SKM-1 treated with dmso at 0.1 percent for 144 hours (cell line): ENCODE data around the gene PEAK1.
A peak's percentile ranks its signal among the peaks of the same experiment; 100 is the strongest.

Experiments
- DNase-seq: peaks from one replicate; lab custom pipeline; 2025; ENCODE audit not compliant: unreplicated experiment; lab: John Stamatoyannopoulos, UW

PEAK1 gene

GRCh38 chr15:77098572-77098971, 321.3 kb downstream of the PEAK1 start:
- no peak for DNase-seq

GRCh38 chr15:77097921-77098320, 322.0 kb downstream of the PEAK1 start:
- no peak for DNase-seq

DNA sequence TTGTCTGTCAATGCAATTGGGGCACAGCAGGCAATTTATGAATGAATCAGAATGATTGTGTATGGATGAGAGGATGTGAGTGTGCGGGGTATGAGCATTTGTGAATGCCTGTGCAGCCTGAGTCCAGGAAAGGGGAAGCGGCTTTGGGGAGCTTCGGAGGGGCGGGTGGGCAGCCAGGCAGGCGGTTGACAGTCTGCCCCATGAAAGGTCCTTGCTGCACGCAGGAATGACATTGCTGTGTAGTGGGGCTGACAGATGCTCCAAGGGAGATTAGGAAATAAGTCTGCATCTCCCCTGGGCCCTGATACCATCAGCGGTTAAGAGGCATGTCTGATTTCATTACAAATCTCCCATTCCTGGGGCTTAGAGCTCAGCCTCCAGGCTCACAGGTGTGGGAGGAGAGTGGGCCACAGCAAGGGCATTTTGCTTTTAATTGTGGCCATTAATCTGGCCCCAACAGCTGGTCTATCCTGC, 322.6 kb downstream of the PEAK1 start:
- no peak for DNase-seq

GRCh38 chr15:77096541-77096940, 323.4 kb downstream of the PEAK1 start:
- no peak for DNase-seq

DNA sequence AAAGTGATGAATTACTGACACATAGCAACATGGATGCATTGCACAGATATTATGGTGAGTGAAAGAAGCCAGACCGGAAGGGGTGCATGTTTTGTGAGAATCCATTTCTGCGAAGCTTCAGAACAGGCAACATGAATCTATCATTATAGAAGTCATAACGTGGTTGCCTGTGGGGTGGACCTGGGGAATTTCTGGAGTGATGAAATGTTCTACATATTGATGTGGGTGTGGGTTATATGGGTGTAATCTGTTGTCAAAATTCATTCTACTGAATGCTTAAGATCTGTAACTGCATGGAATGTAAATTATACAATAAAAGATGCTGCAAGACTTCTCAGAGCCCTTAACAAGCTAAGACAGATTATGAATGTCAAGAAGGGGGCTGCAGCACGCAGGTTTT, 323.8 kb downstream of the PEAK1 start:
- DNase-seq: no peak

GRCh38 chr15:77094397-77095030, 325.4 kb downstream of the PEAK1 start:
- DNase-seq: no peak

- no peak for DNase-seq
These were observed 326.5 kb downstream of the PEAK1 start for GRCh38 chr15:77093436-77093835.

- no peak for DNase-seq
These were observed 328.8 kb downstream of the PEAK1 start for GRCh38 chr15:77091097-77091496.

- no peak for DNase-seq
These were observed 332.7 kb downstream of the PEAK1 start for GRCh38 chr15:77087213-77087612.

DNA sequence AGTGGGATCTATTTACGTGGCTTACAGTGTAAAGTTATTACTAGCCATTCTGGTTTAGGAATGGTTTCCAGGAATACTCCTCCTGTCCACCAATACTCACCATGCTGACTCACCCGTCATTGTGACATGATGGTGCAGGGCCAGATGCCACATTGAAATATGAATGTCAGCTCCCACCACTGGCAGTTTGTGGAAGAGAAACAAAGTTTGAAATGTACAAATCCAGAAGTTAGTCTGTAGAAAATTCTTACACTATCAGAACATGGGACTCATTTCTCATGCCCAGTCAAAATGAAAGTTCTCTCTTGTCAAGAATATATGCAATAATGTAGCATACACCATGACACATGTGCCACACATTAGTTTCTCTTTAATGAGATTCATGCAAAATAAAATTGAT, 334.6 kb downstream of the PEAK1 start:
- DNase-seq: no peak

DNA sequence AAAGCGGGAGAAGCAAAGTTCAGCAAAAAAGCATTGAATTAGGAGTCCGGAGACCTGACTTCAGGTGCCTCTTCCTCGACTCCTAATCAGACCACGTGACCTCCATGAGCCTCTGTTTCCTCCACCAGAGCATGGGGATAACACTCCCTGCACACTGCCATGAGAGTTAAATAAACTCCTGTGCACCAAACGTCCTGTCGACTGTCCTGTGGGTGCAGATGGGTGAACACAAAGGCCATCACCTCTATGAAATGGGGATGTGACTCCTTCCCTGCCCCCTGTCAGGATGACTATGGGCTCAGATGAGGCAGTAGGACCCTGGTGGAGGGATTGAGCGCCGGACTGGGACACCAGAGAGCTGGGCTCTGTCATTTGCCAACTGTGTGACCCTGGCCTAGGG, 335.5 kb downstream of the PEAK1 start:
- no peak for DNase-seq

DNA sequence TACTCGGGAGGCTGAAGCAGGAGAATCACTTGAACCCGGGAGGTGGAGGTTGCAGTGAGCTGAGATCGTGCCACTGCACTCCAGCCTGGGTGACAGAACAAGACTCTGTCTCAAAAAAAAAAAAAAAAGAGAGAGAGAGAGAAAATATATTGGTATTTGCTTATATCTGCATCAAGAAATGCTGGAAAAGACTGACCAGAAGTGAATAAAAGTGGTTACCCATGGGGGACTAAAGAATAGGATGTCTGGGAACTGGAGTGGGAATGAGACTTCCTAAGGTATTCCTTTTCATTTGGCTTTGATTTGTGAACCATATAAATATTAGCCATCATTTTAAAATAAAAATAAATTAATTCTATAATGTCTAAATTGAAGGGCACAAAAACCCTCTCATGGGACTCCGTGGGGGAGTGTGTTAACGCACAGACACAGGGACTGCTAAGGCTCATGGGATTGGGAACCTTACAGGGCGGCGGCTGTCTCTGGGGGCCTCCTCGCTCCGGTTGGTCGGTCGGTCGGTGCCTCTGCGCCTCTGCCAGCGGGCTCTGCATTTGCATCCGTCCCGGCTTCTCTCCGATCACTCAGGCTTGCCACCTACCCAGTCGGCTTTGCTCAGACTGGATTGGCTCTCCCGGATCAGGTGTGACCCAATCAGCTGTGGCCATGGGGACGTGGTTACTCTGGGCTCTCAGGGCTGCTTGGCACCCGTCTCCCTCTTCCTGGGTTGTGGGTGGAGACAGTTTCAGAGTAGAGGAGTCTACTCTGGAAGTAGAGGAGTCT, 336.3 kb downstream of the PEAK1 start:
- no peak for DNase-seq

DNA sequence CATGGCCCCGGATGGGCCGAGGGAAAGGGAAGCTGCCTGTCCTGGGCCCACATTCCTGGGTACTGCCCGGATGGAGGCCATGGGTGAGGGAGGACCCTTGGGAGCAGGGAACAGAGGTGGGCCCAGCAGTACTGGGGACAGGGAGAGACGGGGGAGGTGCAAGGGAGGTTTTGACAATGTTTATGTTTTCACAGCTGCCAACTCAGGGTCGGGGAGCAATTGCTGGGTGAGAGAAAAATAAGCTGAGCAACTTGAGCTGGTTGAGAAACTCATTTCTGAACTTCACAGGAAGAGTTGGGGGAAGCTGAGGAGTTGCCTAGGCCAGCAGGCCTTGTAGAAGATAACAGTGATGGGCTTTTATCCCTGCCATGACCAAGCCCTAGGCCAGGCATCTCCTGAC, 337.9 kb downstream of the PEAK1 start:
- no peak for DNase-seq

DNA sequence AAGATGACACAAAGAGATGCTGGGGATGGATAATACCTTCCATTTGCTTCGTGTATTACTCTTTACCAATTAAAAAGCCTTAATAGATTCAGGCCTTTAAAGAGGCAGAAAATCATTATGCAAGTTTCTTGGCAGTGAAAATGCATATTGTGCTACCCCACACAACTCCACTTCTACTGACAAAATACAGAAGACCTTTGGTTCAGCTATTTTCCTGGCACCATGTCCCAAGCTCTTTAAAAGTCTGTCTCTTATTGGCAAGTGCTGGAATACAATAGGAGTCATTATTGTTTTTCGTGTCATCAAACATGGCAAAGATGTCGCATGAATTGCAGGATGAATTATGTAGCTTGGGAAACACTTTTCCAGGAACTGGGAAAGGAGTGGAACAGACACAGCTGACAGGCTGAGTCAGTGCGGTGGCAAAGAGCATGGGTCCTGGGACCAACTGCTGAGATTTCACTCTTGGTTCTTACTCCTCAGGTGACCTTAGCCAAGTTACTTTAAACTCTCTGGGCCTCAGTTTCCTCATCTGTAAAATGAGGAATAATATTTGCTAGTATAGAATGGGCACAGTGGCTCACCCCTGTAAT, 343.5 kb downstream of the PEAK1 start:
- no peak for DNase-seq

- no peak for DNase-seq
These were observed 344.4 kb downstream of the PEAK1 start for GRCh38 chr15:77075528-77075927.

GRCh38 chr15:77074350-77074749, 345.6 kb downstream of the PEAK1 start:
- no peak for DNase-seq

DNA sequence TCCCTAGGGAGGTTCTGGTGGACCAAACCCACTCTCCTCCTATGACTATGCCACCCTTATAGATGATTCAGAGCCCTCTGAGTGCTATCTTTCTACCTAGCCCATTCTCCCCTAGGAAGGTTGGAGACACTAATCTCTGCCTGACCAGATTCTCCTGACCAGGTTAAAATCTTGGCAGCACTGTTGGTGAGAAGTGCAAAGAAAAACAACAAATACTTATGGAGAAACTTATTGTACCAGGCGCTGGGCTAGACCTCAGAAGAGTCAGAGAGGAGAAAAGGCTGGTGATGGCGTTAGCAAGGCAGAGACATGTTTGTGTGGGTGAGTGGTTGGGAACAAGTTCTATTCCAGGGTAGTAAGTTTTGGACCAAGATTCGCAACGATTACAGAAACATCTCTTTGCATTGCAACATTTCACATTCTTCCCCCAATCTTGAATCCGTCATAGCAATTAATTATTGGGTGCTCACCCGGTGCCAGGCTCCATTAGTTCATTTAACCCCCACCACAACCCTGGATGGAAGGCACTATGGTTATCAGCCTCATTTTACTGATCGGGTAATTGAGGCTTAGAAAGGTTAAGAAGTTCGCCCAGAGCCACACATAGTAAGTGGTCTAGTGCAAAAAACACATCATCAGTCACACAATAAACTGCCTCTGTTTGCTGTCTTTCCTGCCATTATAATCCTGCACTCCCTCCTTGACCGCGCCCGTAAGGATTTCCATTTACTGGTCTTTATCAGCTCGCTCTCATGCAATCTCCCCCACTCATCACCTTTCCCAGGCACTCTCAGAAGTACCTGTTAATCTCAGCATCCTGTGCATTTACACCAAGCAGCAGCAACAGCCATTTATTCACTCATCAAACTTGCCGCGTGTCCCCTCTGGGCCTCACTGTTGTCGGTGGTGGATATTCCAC, 348.3 kb downstream of the PEAK1 start:
- no peak for DNase-seq

DNA sequence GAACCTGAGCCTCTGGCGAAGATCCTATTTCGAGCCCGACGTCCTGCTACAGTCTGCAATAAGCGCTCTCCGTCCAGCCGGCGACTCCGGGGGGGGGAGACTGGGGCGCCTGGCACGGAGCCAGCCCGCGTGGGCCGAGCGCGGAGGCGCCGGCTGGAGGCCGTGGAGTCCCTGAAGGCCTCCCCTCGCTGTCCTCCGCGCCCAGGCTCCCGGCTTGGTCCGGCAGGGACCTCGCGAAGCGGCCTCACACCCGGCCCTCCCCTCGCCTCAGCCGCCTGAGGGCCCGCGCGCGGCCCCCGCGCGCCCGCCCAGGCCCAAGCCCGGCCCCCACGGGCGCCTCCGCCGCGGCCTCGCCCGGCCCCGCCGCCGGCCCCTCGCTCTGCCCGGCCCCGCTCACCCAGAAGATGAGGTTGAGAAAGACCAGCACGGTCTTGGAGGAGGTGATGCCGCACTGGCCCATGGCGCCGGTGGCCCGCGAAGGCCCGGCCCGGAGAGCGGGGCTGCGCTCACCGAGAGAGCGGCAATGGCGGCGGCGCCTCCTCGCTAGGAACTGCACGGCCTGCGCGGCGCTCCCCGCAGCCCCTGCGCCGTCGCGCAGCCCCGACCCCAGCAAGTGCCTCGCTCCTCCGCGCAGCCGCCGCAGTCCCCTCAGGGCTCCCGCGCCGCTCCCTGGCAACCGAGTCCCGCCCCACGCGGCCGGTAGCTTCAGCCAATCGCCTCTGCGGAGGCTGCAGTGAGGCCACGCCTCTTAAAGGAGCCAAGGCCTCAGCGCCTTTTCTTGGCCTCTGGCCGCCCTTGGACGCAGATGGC, 349.2 kb downstream of the PEAK1 start, which contains the start of gene TSPAN3:
TSPAN3 (minus strand) TSS at position 615 of the 810 bp plus-strand sequence; CDS start at position 460, 155 bp downstream.
- peak; percentile 88 for DNase-seq

DNA sequence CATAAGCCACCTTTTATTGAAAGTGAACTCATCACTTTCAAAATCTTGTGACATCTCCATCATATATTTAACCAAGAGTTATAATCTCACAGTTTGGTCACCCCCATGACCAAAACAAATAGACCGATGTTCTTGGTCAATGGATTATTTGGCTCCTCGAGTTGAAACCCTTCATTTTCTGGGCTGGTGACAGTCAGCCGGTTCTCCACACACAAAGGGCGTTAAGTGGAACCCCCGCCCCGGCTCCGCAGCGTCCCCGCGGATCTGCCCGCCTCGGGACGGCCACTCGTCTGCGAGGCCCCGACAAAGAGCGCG, 349.8 kb downstream of the PEAK1 start:
- DNase-seq: no peak

GRCh38 chr15:77069521-77070121, 350.3 kb downstream of the PEAK1 start:
- DNase-seq: no peak
